ENCODE results near the gene TNKS1BP1.

TNKS1BP1 gene

GRCh38 chr11:57307666-57308270 lies 17.0 kb downstream of the TNKS1BP1 start:
- Histone ChIP-seq H3K4me3 (ENCODE audit: low read depth in 1 of 2, low read length in 1 of 2) (no peak overlapping the region), H3K27me3 (peaks cover 25% of the 10 kb centered on the region), H3K4me1 (ENCODE audit: control insufficient read depth in 1 of 2, insufficient read depth in 1 of 2, low read depth in 1 of 2, low read length in 1 of 2) (peaks cover 0 to 9% of the 10 kb centered on the region in 2 experiments), H3K27ac (no peak overlapping the region), H3K36me3 (no peaks in the 10 kb centered on the region), H3K9me3 (no peaks in the 10 kb centered on the region)
- no peak for TF ChIP-seq CTCF (IDR thresholded peaks at IDR 0.05)

GRCh38 chr11:57306940-57307565 lies 17.7 kb downstream of the TNKS1BP1 start:
- Histone ChIP-seq H3K4me3 (ENCODE audit: low read depth in 1 of 2, low read length in 1 of 2) (no peak overlapping the region), H3K9me3 (no peaks in the 10 kb centered on the region), H3K27ac (no peak overlapping the region), H3K36me3 (no peaks in the 10 kb centered on the region), H3K27me3 (peaks cover 20% of the 10 kb centered on the region), H3K4me1 (ENCODE audit: control insufficient read depth in 1 of 2, insufficient read depth in 1 of 2, low read depth in 1 of 2, low read length in 1 of 2) (peaks cover 0 to 9% of the 10 kb centered on the region in 2 experiments)
- no peak for TF ChIP-seq CTCF (IDR thresholded peaks at IDR 0.05)

GRCh38 chr11:57306161-57306876 lies 18.4 kb downstream of the TNKS1BP1 start:
- no peak overlapping the region for H3K4me3 ChIP-seq (ENCODE audit: low read depth in 1 of 2, low read length in 1 of 2)
- no peaks in the 10 kb centered on the region for H3K36me3 ChIP-seq
- peaks cover 13% of the 10 kb centered on the region for H3K27me3 ChIP-seq
- H3K4me1 ChIP-seq (ENCODE audit: control insufficient read depth in 1 of 2, insufficient read depth in 1 of 2, low read depth in 1 of 2, low read length in 1 of 2) = peaks cover 0 to 4% of the 10 kb centered on the region in 2 experiments
- no peaks in the 10 kb centered on the region for H3K9me3 ChIP-seq
- no peak overlapping the region for H3K27ac ChIP-seq
- no peak for TF ChIP-seq CTCF (IDR thresholded peaks at IDR 0.05)

- no peaks in the 10 kb centered on the region for H3K9me3 ChIP-seq
- no peaks in the 10 kb centered on the region for H3K36me3 ChIP-seq
- TF ChIP-seq CTCF (IDR thresholded peaks at IDR 0.05) = no peak
- no peak overlapping the region for H3K27ac ChIP-seq
- H3K27me3 ChIP-seq = peaks cover 5% of the 10 kb centered on the region
- no peaks in the 10 kb centered on the region for H3K4me1 ChIP-seq (ENCODE audit: control insufficient read depth in 1 of 2, insufficient read depth in 1 of 2, low read depth in 1 of 2, low read length in 1 of 2)
- no peak overlapping the region for H3K4me3 ChIP-seq (ENCODE audit: low read depth in 1 of 2, low read length in 1 of 2)
Measured at GRCh38 chr11:57305523-57305922, 19.2 kb downstream of the TNKS1BP1 start.

GRCh38 chr11:57303990-57304579 lies 20.7 kb downstream of the TNKS1BP1 start:
- TF ChIP-seq CTCF (IDR thresholded peaks at IDR 0.05) = no peak
- H3K27ac ChIP-seq = no peak overlapping the region
- no peaks in the 10 kb centered on the region for H3K4me1 ChIP-seq (ENCODE audit: control insufficient read depth in 1 of 2, insufficient read depth in 1 of 2, low read depth in 1 of 2, low read length in 1 of 2)
- no peaks in the 10 kb centered on the region for H3K36me3 ChIP-seq
- H3K27me3 ChIP-seq = no peaks in the 10 kb centered on the region
- no peaks in the 10 kb centered on the region for H3K9me3 ChIP-seq
- H3K4me3 ChIP-seq (ENCODE audit: low read depth in 1 of 2, low read length in 1 of 2) = no peak overlapping the region

Data from neutrophil (primary cell).